DMS114 treated with DMSO at 0.1 percent for 48 hours (cell line): ENCODE results near the gene EGLN2.
A peak's percentile ranks its signal among the peaks of the same experiment; 100 is the strongest.
"Not testable (repeated sequence)": the region's sequence is repeated elsewhere in the genome, so short reads cannot be mapped to it uniquely, and the experiment has no call there.

ENCODE experiments used
- DNase-seq: peaks from one replicate; lab custom pipeline; 2025; ENCODE audit not compliant: unreplicated experiment; lab: John Stamatoyannopoulos, UW

The EGLN2 gene

DNA sequence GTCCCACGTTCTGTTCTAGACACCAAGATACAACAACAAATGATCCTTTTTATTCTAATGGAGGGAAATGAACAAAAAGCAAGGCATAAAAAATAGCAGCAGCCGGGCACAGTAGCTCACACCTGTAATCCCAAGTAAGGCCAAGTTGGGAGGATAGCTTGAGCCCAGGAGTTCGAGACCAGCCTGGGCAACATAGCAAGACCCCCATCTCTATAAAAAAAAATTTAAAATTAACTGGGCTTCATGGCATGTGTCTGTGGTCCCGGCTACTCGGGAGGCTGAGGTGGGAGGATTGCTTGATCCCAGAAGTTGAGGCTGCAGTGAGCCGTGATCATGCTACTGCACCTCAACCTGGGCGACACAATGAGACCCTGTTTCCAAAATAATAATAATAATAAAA, 22.6 kb upstream of the EGLN2 start:
- no peak for DNase-seq

DNA sequence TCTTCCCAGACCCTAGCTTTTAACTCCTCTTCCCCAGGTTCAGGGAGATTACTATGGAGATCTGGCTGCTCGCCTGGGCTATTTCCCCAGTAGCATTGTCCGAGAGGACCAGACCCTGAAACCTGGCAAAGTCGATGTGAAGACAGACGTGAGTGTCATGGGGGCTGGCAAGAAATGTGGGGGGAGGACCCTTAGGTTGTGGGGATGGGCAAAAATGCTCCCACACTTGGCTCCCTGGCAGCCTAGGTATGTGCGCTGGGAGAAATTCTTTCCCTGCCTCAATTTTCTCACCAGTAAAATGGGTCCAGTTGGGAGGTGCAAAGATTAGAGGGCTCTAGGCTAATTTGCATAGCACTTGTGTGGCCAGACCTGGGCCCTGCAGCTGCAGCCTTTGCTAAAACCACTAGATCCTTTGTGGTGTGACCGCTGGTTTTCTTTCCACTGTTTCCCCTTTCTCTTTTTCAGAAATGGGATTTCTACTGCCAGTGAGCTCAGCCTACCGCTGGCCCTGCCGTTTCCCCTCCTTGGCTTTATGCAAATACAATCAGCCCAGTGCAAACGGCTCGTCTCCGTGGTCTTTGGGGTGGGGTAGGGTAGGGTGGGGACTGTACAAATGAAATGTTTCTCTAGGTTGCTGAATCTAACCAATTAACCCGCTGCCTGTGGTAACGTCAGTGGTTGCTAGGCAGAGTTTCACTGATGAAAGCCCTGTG, 21.9 kb upstream of the EGLN2 start:
- DNase-seq = peak; percentile 95

DNA sequence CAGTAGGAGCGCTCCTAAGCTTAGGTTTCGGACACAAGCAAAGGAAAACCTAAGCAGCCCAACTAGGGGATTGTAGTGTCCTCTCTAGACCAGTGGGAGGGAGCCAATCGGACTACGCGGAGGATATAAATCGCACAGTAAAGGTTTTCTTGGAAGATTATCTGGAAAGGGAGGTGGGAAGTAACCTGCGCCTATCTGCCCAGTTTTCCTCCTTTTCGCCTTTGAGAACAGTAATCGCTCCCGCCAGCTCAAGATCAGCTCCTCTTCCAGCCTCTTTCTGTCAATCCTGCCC, 21.4 kb upstream of the EGLN2 start:
- DNase-seq = no peak

DNA sequence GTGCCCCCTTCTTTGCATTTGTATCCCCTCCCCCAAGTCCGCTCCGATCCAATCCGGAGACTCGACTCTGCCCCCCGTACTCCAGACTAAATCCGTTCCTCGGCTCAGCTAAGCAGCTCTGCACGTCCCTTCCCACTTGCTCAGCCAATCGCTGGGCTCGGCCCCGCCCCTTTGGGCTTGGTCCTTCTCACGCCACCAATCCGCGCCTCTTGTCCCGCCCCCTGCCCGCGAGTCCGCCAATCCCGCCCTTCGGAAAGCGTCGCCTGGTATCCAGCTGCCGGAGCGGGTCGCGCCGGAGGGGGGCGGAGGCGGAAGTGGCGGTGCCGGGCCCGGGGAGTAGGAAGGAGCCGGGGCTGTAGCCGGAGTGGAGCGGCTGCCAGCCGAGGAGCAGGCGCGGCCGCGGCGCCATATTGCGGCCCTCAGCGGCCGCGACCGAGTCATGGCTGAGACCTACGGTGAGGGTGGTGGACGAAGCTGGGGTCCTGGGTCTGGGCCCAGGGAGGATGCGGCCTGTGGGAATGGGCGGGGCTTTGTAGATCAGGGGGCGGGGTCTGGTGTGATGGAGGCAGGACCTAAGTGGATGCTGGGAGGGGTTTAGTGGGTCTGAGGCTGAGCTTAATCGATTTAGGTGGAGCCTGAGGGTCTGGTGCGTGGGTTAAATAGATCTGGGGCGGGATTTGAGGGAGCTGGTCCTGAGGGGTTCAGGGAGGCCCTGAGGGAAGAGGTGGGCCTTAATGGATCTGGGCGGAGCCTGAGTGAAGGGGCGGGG, 20.9 kb upstream of the EGLN2 start, which contains the start of gene RAB4B:
TSS of gene RAB4B (plus strand) at position 311 of the 769 bp plus-strand sequence. CDS start at position 440, 129 bp downstream.
- peak; percentile 100 for DNase-seq

DNA sequence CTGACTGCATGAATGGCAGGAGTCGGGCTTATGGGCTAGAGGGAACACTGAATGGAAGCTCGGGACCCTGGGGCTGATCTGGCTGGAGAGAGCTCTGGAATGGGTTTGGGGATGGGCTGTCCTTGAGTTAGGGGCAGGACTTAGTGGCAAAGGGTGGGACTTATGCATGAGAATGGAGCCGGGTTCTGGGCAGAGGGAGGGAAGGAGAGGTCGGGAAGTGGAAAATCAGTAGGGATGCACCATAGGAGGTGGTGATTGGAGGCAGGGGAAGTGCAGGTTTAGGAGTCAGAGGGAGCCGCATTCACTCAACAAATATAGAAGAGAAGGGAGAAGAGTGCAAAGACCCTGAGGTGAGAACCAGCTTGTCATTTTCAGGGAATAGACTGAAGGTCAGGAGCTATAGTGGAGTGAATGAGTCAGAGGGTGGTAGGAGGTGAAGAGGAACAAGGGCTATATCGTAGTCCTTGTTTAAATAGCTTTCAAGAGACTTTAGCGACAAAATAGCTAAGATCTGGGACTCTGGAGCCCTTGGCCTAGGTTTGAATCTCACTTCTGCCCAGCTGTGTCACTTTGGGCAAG, 20.2 kb upstream of the EGLN2 start:
- no peak for DNase-seq

DNA sequence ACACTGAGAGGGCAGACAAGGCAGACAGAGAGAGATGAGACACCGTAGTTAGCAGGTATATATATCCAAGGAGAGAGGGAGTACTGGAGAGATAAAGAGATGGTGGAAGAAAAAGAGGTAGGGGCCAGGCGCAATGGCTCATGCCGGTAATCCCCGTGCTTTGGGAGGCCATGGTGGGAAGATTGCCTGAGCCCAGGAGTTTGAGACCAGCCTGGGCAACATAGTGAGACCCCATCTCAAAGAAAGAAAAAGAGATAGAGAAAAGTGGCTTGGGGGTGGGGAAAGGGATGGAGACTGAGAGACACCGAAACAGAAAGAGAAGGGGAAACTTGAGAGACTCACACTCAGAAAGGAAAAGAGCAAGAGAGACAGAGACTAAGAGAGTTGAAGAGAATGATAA, 18.4 kb upstream of the EGLN2 start:
- no peak for DNase-seq

DNA sequence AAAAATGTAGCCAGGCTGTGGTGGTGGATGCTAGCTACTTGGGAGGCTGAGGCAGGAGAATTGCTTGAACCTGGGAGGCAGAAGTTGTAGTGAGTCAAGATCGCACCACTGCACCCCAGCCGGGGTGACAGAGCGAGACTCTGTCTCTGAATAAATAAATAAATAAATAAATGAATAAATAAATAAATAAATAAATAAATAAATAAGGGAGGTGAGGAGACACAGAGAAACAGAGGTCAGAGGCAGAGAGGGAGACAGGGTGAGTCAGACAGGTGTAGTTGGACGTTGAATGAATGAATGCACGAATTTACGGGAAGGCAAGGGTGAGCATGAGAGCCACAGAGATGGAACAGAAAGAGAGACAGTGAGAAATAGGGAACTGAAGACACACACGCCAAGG, 17.9 kb upstream of the EGLN2 start:
- DNase-seq = no peak

DNA sequence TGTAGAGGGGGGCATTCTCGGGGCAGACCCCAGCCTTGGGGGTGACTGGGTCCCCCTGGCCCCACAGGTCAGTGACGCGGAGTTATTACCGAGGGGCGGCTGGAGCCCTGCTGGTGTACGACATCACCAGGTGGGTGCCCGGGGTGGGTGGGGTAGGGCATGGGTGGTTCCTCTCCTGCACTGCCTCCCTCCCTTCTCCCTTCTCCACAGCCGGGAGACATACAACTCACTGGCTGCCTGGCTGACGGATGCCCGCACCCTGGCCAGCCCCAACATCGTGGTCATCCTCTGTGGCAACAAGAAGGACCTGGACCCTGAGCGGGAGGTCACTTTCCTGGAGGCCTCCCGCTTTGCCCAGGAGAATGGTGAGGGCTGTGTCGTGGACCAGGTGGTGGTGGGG, 15.3 kb upstream of the EGLN2 start:
- DNase-seq = no peak

DNA sequence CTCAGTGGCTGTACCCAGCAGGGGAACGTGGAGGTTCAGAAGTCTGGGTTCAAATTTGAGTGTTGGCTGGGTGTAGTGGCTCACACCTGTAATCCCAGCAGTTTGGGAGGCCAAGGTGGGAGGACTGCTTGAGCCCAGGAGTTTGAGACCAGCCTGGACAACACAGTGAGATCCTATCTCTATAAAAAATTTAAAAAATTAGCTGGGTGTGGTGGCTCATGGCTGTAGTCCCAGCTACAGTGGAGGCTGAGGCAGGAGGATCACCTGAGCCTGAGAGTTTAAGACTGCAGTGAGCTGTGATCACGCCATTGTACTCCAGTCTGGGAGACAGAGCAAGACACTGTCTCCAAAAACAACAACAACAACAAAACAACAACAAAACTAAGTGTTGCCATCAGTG, 14.8 kb upstream of the EGLN2 start:
- not testable (repeated sequence) for DNase-seq

DNA sequence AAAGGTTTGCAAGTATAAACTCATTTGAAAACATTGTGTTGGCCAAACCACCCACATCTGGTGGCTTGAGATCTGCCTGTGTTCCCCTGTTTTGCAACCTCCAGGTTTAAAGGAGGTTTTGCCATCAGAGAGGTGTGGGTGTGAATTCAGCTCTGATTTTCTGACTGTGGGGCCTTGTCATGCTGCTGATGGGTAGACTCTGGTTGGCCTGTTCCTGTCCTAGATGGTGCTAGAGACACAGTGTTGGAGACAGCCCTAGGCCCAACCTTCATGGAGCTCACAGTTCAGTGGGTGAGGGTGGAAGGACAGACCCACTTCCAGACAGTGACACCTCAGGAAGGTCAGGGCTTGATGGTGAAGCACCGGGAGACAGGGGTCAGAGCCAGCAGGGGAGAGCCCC, 13.5 kb upstream of the EGLN2 start:
- no peak for DNase-seq

DNA sequence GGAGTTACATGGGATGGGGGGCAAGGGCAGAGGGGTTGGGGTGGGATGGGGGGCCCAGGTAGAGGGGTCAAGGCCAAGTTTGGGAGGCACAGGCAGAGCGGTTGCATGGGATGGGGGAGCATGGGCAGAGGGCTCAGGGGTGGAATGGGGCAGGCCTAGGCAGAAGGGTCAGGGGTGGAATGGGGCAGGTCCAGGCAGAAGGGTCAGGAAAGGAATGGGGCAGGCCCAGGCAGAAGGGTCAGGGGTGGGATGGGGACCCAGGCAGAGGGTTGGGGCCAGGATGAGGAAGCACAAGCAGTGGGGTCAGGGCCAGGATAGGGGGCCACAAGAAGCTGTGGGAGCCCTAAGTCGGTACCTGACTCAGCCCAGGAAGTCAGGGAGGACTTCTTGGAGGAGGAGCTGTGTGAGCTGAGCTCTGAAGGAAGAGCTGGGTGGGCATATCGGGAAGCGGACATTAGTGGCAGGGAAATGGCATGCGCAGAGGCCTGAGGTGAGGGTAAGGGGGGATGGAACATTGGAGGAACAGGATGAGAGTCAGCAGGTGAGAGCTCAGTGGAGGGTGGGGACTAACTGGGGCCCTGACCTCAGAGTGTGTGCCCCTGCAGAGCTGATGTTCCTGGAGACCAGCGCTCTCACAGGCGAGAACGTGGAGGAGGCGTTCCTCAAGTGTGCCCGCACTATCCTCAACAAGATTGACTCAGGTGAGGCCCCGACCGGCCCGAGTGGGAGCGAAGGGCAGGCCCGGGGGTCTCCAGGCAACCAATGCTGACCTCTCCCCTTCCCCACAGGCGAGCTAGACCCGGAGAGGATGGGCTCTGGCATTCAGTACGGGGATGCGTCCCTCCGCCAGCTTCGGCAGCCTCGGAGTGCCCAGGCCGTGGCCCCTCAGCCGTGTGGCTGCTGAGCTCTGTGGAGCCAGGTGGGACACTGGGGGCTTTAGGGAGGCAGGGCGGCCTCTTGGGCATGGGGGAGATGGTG, 12.6 kb upstream of the EGLN2 start:
- DNase-seq = no peak

DNA sequence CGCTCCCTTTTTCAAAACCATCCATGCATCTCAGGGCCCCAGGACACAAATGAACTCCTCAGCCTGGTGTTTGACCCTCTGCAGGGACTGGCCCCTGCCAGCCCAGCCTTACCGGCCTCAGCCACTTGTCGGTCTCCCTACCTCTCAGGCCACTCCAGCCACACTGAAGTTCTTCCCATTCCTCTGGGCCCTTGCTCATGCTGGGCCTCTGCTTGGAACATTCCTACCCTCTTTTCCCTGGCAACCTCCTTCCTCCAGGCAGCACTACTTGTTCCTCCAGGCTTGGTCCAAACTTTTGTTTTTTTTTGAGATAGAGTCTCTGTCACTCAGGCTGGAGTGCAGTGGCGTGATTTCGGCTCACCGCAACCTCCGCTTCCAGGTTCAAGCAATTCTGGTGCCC, 7.6 kb upstream of the EGLN2 start:
- no peak for DNase-seq

DNA sequence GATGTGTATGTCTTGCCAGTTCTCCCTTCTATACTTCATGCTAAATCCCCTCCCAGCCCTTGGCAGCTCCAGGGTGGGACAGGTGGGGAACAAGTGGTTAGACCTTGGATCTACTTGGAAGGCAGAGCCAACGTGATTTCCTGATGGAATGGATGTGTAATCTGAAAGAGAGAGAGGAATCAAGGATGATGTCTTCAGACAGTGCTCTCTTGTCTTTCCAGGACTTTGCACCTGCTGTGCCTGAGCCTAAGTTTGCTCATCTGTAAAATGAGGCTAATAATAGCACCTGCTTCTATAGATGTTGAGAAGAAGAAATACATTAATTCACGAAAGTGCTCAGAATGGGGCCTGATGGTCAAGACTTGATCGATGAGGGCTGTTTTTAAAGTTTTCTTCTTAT, 7.0 kb upstream of the EGLN2 start:
- no peak for DNase-seq

DNA sequence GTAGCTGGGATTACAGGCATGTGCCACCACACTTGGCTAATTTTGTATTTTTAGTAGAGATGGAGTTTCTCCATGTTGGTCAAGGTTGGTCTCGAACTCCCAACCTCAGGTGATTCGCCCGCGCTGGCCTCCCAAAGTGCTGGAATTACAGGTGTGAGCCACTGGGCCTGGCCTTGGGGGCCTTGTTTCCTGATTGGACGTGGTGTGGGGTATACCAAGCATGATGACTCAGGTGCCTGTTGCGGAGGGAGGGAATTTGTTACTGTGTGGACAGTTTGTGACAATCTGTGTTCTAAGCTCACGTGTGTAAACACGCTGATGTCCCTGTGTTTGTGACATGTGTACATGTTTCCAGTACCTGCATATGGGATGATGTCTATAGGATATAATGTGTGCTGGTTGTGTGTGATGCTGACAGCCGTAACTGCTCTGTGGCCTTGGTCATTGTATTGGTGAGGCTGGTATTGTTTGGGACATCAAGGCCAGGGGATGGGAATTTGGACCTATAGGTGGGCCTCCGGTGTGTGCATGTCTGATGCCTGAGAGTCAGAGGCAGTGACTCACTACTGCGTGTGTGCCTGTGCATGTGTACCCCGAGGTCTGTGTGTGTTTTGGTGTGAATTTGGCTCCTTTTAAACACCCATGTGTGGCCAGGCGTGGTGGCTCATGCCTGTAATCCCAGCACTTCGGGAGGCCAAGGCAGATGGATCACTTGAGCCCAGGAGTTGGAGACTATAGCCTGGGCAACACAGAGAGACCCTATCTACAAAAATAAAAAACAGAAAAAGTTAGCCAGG, 1.6 kb upstream of the EGLN2 start:
- no peak for DNase-seq

DNA sequence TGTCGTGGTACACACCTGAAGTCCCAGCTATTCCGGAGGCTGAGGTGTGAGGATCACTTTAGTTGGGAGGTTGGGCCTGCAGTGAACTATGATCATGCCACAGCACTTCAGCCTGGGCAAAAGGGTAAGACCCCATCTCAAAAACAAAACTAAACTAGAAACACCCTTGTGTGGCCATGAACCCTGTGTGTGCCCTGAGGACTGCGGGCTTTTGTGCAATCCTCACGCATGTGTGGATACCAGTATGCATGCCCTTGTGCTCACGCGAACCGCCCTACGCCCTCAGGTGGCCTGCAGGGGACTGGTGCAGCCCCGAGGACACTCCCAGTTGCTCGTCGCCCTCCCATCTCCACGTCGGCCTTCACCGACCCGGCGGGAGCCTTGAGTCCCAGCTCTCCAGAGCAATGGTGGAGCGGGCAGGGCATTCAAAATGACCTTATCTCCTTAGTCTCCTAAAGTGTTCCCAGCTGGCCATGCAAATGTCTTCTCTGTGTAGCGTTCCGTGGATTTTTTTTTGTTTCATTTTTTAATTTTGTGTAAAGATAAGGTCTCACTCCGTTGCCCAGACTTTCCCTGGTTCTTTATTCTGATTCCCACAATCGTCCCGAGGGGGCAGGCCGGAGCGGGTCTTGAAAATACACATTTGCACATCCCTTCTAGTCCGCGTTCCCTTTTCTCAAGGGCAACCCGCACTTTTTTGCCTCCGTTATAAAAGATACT, 868 bp upstream of the EGLN2 start:
- peak; percentile 59 for DNase-seq

DNA sequence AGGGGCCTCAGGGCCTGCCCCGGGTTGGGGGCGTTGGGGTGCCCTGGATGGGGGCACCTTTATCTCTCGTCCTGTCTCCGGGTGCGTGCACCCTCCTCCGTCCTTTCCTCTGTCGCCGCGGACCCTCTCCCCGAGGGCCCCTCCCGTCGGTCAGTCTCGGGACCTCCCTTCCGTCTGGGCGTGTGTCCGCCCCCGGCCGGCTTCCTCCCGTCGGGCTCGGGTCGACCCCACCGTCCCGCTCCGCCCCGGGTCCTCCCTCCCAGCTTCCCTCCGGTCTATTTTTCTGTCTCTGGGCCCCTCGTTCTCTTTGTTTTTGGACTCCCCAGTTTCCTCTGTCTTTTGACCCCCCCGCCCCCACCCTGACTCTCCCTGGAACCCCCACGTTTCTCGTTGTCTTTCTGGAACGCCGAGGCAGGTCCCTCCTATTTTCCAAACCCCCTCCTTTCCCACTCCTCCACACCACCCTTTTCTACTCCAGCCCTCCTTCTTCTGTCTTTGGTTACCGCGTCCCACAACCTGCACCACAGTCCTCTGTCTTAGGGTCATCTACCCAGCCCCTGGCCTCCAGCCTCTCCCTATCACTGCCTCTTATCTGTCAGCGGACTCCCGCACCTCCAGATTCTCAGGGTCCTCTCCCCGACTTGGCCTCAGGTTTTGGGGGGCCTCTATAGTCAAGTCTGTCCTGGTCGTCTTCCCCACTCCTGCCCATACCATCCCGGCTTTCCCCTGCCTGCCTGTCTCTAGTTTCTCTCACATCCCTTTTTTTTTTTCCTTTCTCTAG, 757 bp downstream of the EGLN2 start:
- DNase-seq = no peak

DNA sequence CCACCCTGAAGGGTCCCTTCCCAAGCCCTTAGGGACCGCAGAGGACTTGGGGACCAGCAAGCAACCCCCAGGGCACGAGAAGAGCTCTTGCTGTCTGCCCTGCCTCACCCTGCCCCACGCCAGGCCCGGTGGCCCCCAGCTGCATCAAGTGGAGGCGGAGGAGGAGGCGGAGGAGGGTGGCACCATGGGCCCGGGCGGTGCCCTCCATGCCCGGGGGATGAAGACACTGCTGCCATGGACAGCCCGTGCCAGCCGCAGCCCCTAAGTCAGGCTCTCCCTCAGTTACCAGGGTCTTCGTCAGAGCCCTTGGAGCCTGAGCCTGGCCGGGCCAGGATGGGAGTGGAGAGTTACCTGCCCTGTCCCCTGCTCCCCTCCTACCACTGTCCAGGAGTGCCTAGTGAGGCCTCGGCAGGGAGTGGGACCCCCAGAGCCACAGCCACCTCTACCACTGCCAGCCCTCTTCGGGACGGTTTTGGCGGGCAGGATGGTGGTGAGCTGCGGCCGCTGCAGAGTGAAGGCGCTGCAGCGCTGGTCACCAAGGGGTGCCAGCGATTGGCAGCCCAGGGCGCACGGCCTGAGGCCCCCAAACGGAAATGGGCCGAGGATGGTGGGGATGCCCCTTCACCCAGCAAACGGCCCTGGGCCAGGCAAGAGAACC, 1.5 kb downstream of the EGLN2 start:
- DNase-seq = no peak

DNA sequence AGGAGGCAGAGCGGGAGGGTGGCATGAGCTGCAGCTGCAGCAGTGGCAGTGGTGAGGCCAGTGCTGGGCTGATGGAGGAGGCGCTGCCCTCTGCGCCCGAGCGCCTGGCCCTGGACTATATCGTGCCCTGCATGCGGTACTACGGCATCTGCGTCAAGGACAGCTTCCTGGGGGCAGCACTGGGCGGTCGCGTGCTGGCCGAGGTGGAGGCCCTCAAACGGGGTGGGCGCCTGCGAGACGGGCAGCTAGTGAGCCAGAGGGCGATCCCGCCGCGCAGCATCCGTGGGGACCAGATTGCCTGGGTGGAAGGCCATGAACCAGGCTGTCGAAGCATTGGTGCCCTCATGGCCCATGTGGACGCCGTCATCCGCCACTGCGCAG, 2.0 kb downstream of the EGLN2 start:
- DNase-seq = no peak
